ENCODE results near the gene TNIK. TPM values are rescaled to one million over a fixed set of nuclear protein-coding genes. Genes with fewer than 3 reads are reported as not detected.

Gene TNIK
- total RNA-seq, 2 donors from 2014 or later = 13.6 to 16.0 TPM

- intact Hi-C loops (cut with DNase I) = no loop called here
- no peak for DNase-seq
- ATAC-seq = peak in 1 of 2 donors; percentile 35
Measured at GRCh38 chr3:171088496-171088895, 371.7 kb downstream of the TNIK start.

GRCh38 chr3:171086914-171087313 is 373.3 kb downstream of the TNIK start:
- ATAC-seq (no peak), DNase-seq (no peak)
- intact Hi-C loops (cut with DNase I) = no loop called here

DNA sequence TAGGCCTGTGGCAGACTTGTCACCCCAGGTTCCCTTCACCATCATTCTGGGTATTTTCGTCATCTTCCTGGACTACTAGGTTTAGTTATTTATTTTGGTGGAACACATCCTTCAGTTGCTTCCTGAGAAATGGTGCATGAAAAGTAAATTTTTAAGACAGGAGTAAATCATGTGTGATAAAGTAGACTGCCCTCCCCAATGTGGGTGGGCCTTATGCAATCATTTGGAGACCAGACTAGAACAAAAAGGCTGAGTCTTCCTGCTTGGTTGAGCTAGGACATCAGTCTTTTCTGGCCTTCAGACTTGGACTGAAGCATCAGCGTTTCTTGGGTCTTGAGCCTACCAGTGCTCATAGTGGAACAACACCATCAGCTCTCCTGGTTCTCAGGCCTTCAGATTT is 382.9 kb downstream of the TNIK start:
- no peak for DNase-seq
- intact Hi-C loops (cut with DNase I) = no loop called here
- ATAC-seq = no peak

DNA sequence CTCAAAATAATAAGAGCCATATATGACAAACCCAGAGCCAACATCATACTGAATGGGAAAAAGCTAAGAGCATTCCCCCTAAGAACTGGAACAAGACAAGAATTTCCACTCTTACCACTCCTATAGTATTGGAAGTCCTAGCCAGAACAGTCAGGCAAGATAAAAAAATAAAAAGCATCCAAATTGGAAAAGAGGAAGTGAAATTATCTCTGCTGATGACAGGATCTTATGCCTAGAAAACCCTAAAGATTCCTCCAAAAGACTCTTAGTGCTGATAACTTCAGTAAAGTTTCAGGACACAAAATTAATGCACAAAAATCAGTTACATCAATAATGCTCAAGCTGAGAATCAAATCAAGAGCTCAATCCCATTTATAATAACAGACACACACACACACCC is 387.8 kb downstream of the TNIK start:
- intact Hi-C loops (cut with DNase I) = no loop called here
- no peak for ATAC-seq
- no peak for DNase-seq

DNA sequence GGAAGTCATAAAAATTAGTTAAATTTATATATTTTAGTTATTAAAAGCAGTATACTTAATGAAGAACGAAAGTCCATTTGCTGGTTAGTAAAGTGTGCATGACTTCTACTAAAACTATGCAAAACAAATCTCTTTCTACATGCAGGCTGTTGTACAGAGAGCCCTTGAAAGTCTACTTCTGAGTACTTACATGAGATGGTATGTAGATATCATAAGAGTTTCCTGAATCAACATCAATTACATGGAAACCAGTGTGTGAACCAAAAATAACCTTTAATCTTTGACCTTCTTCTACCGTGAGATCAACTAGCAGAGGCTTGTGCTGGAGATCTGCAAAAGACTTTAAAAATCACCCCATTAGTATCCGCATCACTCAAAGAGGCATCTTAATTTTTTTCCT is 391.5 kb downstream of the TNIK start:
- intact Hi-C loops (cut with DNase I) = no loop called here
- DNase-seq (no peak), ATAC-seq (no peak)

GRCh38 chr3:171066206-171066605 is 394.0 kb downstream of the TNIK start:
- DNase-seq = no peak
- intact Hi-C loops (cut with DNase I) = no loop called here
- ATAC-seq = no peak

- no peak for DNase-seq
- intact Hi-C loops (cut with DNase I) = no loop called here
- no peak for ATAC-seq
Measured at GRCh38 chr3:171065732-171066131, 394.5 kb downstream of the TNIK start.

- no peak for DNase-seq
- no peak for ATAC-seq
- intact Hi-C loops (cut with DNase I) = no loop called here
Measured at GRCh38 chr3:171064461-171064860, 395.7 kb downstream of the TNIK start.

DNA sequence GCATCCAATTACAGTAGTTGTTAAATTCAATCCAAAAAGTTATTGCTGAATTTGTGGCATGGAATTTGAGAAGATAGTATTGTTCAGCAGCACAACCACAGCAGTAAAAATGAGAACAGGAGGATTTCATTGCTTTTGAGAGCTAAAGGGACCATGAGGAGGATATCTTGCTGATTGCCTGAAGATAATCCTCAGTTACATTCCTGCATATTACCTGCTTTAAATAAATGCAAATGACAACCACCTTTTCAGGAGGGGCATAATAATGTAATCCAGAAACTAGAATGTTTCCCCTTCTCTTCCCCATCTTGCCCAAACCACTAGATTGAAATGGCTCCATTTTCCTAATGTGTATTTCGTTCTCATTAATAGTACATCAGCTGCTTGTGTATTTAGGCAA is 398.5 kb downstream of the TNIK start:
- no peak for ATAC-seq
- intact Hi-C loops (cut with DNase I) = no loop called here

GRCh38 chr3:171059978-171060377 is 400.2 kb downstream of the TNIK start:
- no peak for ATAC-seq
- DNase-seq = no peak
- intact Hi-C loops (cut with DNase I) = no loop called here

More for the DNA sequence above, 398.5 kb downstream of the TNIK start:
- no peak for DNase-seq

GRCh38 chr3:171058873-171059603 is 401.2 kb downstream of the TNIK start:
- no peak for ATAC-seq
- no peak for DNase-seq
- intact Hi-C loops (cut with DNase I) = no loop called here

- DNase-seq = no peak
- intact Hi-C loops (cut with DNase I) = no loop called here
- no peak for ATAC-seq
Measured at GRCh38 chr3:171058058-171058457, 402.1 kb downstream of the TNIK start.

DNA sequence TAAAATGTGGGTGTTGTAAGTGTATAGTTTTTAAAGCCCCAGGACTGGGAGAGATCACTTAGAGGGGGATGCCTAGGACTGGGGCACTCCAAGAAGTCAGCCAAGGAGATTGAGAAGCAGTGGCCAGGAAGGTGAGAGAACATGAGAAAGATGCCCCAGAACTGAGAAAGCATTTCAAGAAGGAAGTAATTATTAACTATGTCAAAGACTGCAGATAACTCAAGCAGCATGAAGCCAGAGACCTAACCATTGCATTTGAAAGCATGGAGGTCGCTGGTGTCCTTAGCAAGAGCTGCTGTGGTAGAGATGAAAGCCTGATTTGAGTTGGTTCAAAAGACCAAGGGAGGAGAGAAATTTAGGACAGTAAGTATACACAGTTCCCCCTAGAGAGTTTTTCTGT is 403.1 kb downstream of the TNIK start:
- ATAC-seq (no peak), DNase-seq (no peak)
- intact Hi-C loops (cut with DNase I) = no loop called here

GRCh38 chr3:171056528-171056927 is 403.7 kb downstream of the TNIK start:
- DNase-seq (no peak), ATAC-seq (no peak)
- intact Hi-C loops (cut with DNase I) = no loop called here

DNA sequence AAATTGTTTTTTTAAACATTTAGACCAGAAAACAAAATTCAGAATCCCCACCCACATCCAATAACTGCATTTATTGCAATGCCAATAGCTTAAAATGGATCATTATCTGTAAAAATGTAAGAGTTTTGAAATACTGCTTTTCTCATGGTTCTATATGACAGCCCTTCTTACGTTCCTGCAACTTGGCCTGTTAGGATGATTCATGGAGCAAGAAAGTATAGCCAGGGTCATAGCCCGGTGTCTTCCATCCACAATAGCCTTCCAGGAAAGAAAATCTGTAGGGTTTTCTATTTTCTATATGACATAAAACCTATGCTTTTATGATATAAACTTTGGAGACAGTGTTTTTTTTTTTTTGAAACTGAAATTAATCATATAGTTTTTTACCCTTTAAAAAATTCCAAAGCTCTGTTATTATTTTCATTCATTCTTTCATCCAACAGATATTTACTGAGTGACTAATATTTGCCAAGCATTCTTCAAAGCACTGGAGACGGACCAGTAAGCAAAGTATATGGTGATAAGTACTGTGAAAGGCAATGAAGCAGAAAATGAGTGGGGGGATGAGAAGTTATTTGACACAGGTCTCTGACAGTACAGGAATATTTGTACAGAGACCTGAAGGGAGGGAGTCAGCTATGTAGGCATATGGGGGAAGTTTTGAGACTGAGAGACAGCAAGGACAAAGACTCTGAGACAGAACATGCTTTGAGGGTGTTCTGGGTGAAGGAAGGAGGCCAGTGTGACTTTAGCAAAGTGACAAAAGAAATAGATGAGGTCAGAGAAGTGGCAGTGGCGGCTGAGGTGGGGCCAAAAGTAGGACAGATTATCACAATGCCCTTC is 404.6 kb downstream of the TNIK start:
- DNase-seq (no peak), ATAC-seq (no peak)
- intact Hi-C loops (cut with DNase I) = no loop called here

GRCh38 chr3:171054921-171055320 is 405.3 kb downstream of the TNIK start:
- intact Hi-C loops (cut with DNase I) = no loop called here
- DNase-seq (no peak), ATAC-seq (no peak)

- intact Hi-C loops (cut with DNase I) = no loop called here
- no peak for DNase-seq
- ATAC-seq = no peak
Measured at GRCh38 chr3:171054231-171054630, 406.0 kb downstream of the TNIK start.

DNA sequence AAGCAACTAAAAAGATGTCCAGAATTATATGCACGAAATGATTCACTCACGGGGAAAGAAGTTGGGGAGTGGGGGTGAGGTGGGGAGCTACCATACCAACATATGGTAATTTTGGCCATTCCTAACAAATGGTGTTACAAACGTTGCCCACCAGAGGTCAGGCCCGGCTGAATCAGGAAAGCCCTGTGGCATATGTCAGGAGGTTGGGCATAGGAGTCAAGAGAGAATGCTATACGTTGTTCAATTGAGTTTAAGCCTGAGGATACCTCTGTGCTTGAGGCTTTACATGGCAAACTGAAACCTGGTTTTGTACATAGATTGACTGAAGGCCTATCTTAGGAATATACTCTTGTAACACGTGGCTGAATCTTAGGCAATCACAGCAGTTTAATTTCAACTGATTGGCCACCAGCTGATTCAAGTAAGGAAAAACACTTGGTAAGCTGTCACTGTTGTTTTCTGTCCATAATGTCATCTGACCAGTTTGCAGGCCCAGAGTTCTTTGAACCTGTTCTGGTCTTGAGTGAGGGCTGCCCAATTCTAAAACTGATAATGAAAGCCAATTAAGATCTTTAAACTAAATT is 410.3 kb downstream of the TNIK start:
- intact Hi-C loops (cut with DNase I) = loop anchor here in 1 of 2 donors (2.0 to 10.0 kb wide), 2 partner anchors 115 to 515 kb away; no protein-coding TSS in a partner anchor
- peak; percentile 51 for DNase-seq
- peak; percentile 72 to 76 for ATAC-seq

DNA sequence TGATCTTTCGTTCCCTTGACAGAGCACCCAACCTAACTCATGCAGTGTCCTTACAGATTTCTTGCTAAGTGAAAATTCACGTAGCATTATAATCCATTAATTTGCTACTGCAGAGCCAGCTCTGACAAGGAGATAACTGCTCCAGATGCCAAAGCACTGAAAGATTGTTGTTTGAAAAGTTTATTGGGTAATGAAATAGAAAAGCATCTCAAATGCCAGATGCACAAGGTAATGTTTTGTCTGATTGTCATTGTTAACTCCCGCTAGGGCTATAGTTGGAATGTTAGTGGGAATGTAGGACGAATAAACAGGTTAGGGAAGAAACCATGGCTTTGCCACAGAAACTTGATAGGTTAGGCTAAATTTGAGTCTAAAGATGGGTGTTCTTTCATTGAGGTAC is 413.4 kb downstream of the TNIK start:
- DNase-seq = no peak
- ATAC-seq = no peak
- intact Hi-C loops (cut with DNase I) = loop anchor here in 1 of 2 donors (10.0 kb wide), 1 partner anchor 118 kb away; no protein-coding TSS in a partner anchor
